ENCODE measurements around the gene MAP1LC3B2.

The MAP1LC3B2 gene

DNA sequence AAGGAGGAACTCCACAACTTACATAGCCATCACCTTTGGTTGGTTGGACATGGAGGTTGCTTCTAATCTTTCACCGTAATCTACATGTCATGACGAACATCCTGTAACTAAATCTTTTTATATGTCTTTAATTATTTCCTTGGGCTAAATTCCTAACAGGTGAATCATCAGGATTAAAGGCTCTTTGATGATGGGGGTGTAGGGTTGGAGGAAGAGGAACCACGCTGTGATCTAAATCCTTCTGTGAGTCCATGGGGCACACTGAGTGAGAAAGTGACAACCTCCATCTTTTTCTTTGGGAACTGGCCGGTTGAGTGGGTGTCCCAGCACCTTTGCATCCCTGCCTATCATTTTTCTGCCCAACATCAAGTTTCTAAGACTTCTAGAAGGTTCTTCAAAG, 31.1 kb upstream of the MAP1LC3B2 start:
- no peak overlapping the region for H3K4me3 ChIP-seq (ENCODE audit: low read depth in 1 of 2, low read length in 1 of 2)
- peaks cover 5 to 6% of the 10 kb centered on the region in 2 experiments for H3K4me1 ChIP-seq (ENCODE audit: control insufficient read depth in 1 of 2, insufficient read depth in 1 of 2, low read depth in 1 of 2, low read length in 1 of 2)
- no peak overlapping the region for H3K27ac ChIP-seq
- no peaks in the 10 kb centered on the region for H3K36me3 ChIP-seq
- H3K9me3 ChIP-seq: no peaks in the 10 kb centered on the region
- TF ChIP-seq, protein P1, sequence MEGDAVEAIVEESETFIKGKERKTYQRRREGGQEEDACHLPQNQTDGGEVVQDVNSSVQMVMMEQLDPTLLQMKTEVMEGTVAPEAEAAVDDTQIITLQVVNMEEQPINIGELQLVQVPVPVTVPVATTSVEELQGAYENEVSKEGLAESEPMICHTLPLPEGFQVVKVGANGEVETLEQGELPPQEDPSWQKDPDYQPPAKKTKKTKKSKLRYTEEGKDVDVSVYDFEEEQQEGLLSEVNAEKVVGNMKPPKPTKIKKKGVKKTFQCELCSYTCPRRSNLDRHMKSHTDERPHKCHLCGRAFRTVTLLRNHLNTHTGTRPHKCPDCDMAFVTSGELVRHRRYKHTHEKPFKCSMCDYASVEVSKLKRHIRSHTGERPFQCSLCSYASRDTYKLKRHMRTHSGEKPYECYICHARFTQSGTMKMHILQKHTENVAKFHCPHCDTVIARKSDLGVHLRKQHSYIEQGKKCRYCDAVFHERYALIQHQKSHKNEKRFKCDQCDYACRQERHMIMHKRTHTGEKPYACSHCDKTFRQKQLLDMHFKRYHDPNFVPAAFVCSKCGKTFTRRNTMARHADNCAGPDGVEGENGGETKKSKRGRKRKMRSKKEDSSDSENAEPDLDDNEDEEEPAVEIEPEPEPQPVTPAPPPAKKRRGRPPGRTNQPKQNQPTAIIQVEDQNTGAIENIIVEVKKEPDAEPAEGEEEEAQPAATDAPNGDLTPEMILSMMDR (IDR thresholded peaks at IDR 0.05): no peak
- H3K27me3 ChIP-seq: no peaks in the 10 kb centered on the region

- TF ChIP-seq, protein P1 (IDR thresholded peaks at IDR 0.05): no peak
- peaks cover 7 to 8% of the 10 kb centered on the region in 2 experiments for H3K4me1 ChIP-seq (ENCODE audit: control insufficient read depth in 1 of 2, insufficient read depth in 1 of 2, low read depth in 1 of 2, low read length in 1 of 2)
- no peak overlapping the region for H3K27ac ChIP-seq
- no peaks in the 10 kb centered on the region for H3K9me3 ChIP-seq
- no peak overlapping the region for H3K4me3 ChIP-seq (ENCODE audit: low read depth in 1 of 2, low read length in 1 of 2)
- no peaks in the 10 kb centered on the region for H3K27me3 ChIP-seq
- H3K36me3 ChIP-seq: no peaks in the 10 kb centered on the region
Measured at GRCh38 chr12:116528498-116528897, 30.7 kb upstream of the MAP1LC3B2 start.

DNA sequence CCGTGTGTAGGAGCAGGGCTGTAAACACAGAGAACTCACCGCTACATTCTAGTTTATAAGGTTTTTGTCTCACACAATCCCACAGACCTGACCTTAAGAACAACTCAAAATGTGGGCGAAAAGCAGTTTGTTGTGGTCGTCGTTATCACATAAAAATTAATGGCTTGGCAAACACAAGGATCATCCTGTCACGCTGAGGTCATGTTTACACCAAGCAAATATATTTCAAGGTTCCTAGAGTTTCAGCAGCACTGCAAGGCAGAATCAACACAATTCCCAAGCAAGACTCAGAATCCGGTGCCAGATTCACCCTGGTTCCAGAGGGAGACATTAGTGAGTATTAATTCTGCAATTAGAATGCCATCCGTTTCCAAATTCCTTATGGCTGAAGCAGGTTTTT, 30.1 kb upstream of the MAP1LC3B2 start:
- H3K4me1 ChIP-seq (ENCODE audit: control insufficient read depth in 1 of 2, insufficient read depth in 1 of 2, low read depth in 1 of 2, low read length in 1 of 2): peaks cover 7 to 8% of the 10 kb centered on the region in 2 experiments
- no peak overlapping the region for H3K4me3 ChIP-seq (ENCODE audit: low read depth in 1 of 2, low read length in 1 of 2)
- no peaks in the 10 kb centered on the region for H3K9me3 ChIP-seq
- no peak overlapping the region for H3K27ac ChIP-seq
- H3K27me3 ChIP-seq: no peaks in the 10 kb centered on the region
- TF ChIP-seq, protein P1 (IDR thresholded peaks at IDR 0.05): no peak
- H3K36me3 ChIP-seq: no peaks in the 10 kb centered on the region

DNA sequence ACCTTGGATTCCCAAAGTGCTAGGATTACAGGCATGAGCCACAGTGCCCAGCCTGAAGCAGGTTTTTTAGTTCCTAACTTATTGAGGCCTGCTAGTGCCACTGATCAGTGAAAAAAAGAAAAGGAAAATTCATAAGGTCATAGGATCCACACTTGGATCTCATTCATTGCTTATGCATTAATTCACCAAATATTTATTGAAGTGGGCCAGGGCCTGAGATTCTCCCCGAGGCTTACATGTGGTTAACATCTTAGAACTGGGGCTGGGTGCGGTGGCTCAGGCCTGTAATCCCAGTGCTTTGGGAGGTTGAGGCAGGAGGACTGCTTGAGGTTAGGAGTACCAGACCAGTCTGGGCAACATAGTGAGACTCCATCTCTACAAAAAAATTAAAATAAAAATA, 29.5 kb upstream of the MAP1LC3B2 start:
- H3K9me3 ChIP-seq: no peaks in the 10 kb centered on the region
- no peaks in the 10 kb centered on the region for H3K36me3 ChIP-seq
- no peak overlapping the region for H3K27ac ChIP-seq
- H3K4me1 ChIP-seq (ENCODE audit: control insufficient read depth in 1 of 2, insufficient read depth in 1 of 2, low read depth in 1 of 2, low read length in 1 of 2): peaks cover 11 to 13% of the 10 kb centered on the region in 2 experiments
- no peak overlapping the region for H3K4me3 ChIP-seq (ENCODE audit: low read depth in 1 of 2, low read length in 1 of 2)
- TF ChIP-seq, protein P1 (IDR thresholded peaks at IDR 0.05): no peak
- no peaks in the 10 kb centered on the region for H3K27me3 ChIP-seq

DNA sequence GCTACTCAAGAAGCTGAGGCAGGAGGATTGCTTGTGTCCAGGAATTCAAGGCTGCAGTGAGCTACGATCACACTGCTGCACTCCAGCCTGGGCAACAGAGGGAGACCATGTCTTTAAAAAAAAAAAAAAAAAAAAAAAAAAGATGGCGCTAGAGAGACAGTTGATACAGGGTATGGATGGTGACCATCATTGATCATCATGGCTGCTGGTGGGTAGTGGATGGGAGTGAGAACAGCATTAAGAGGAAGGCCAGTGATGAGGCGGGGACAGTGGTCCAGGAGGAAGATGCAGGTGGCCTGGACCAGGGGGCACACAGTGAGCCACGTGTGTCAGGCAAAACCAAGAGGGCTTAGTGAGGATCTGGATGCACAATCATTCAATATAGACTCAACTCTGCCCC, 26.8 kb upstream of the MAP1LC3B2 start:
- Histone ChIP-seq H3K27me3 (no peaks in the 10 kb centered on the region), H3K27ac (peak overlapping the region; percentile 89), H3K9me3 (no peaks in the 10 kb centered on the region), H3K4me1 (ENCODE audit: control insufficient read depth in 1 of 2, insufficient read depth in 1 of 2, low read depth in 1 of 2, low read length in 1 of 2) (peaks cover 11 to 16% of the 10 kb centered on the region in 2 experiments), H3K36me3 (no peaks in the 10 kb centered on the region), H3K4me3 (ENCODE audit: low read depth in 1 of 2, low read length in 1 of 2) (no peak overlapping the region)
- TF ChIP-seq, protein P1 (IDR thresholded peaks at IDR 0.05): no peak

GRCh38 chr12:116532986-116533342, 26.2 kb upstream of the MAP1LC3B2 start:
- TF ChIP-seq, protein P1 (IDR thresholded peaks at IDR 0.05): no peak

More at GRCh38 chr12:116532986-116533342, 26.2 kb upstream of the MAP1LC3B2 start:
- no peaks in the 10 kb centered on the region for H3K27me3 ChIP-seq
- H3K36me3 ChIP-seq: no peaks in the 10 kb centered on the region
- peak overlapping the region; percentile 82 to 95 for H3K4me3 ChIP-seq (ENCODE audit: low read depth in 1 of 2, low read length in 1 of 2)
- H3K27ac ChIP-seq: peak overlapping the region; percentile 89
- H3K4me1 ChIP-seq (ENCODE audit: control insufficient read depth in 1 of 2, insufficient read depth in 1 of 2, low read depth in 1 of 2, low read length in 1 of 2): peaks cover 11 to 16% of the 10 kb centered on the region in 2 experiments
- no peaks in the 10 kb centered on the region for H3K9me3 ChIP-seq
